ENCODE data around the gene TMEM176B.

TMEM176B gene

GRCh38 chr7:150806454-150806853 is 6.3 kb upstream of the TMEM176B start:
- no peak for TF ChIP-seq CTCF (IDR thresholded peaks at IDR 0.05)
- Histone ChIP-seq H3K27ac (no peak overlapping the region), H3K4me3 (no peak overlapping the region)
- no peak for DNase-seq (ENCODE audit: low spot score)

- Histone ChIP-seq H3K4me3 (no peak overlapping the region), H3K27ac (no peak overlapping the region)
- no peak for DNase-seq (ENCODE audit: low spot score)
- TF ChIP-seq CTCF (IDR thresholded peaks at IDR 0.05) = no peak
These were observed 5.7 kb upstream of the TMEM176B start for GRCh38 chr7:150805864-150806263.

- Histone ChIP-seq H3K27ac (no peak overlapping the region), H3K4me3 (no peak overlapping the region)
- TF ChIP-seq CTCF (IDR thresholded peaks at IDR 0.05) = no peak
- DNase-seq (ENCODE audit: low spot score) = no peak
These were observed 4.6 kb upstream of the TMEM176B start for GRCh38 chr7:150804802-150805201.

- Histone ChIP-seq H3K4me3 (no peak overlapping the region), H3K27ac (no peak overlapping the region)
- no peak for TF ChIP-seq CTCF (IDR thresholded peaks at IDR 0.05)
- no peak for DNase-seq (ENCODE audit: low spot score)
These were observed 3.1 kb upstream of the TMEM176B start for GRCh38 chr7:150803161-150803860.

- DNase-seq (ENCODE audit: low spot score) = peak; percentile 70
- no peak for TF ChIP-seq CTCF (IDR thresholded peaks at IDR 0.05)
- no peak overlapping the region for H3K4me3 ChIP-seq
- H3K27ac ChIP-seq = peak overlapping the region in 1 of 2 donors; percentile 4
These were observed 2.0 kb upstream of the TMEM176B start for GRCh38 chr7:150801946-150802771.

- peak overlapping the region; percentile 73 for H3K4me3 ChIP-seq
- TF ChIP-seq CTCF (IDR thresholded peaks at IDR 0.05) = no peak
- peak overlapping the region in 1 of 2 donors; percentile 79 for H3K27ac ChIP-seq
- peak; percentile 66 for DNase-seq (ENCODE audit: low spot score)
These were observed 1.2 kb upstream of the TMEM176B start for GRCh38 chr7:150801242-150801945.
